Fibroblast of villous mesenchyme (primary cell): ENCODE results near the gene CALM1. TPM values are rescaled to one million over a fixed set of nuclear protein-coding genes. Genes with fewer than 3 reads are reported as not detected.

Experiments
- DNase-seq: peaks from one replicate; pipeline ENCODE4 v3.0.0-alpha.2; 2010; ENCODE audit warnings: low read depth
- H3K4me3 ChIP-seq: 2 replicates; pipeline ENCODE4 v1.5.1; 2011; ENCODE audit warnings: low read depth, mild to moderate bottlenecking, low read length
- total RNA-seq: library from RNA; depleted of rRNA; stranded (reverse); fragments of >200 nt; gene quantifications from 2 replicates; pipeline ENCODE4 v1.2.3, GENCODE V29; 2012
- TF ChIP-seq, protein P1 (sequence below): IDR thresholded peaks from 2 replicates; pipeline ENCODE4 v1.5.1; 2012; ENCODE audit warnings: low read depth, mild to moderate bottlenecking, low read length; ENCODE audit not compliant: insufficient read depth

The CALM1 gene
- total RNA-seq, 1 donor = 286 TPM

DNA sequence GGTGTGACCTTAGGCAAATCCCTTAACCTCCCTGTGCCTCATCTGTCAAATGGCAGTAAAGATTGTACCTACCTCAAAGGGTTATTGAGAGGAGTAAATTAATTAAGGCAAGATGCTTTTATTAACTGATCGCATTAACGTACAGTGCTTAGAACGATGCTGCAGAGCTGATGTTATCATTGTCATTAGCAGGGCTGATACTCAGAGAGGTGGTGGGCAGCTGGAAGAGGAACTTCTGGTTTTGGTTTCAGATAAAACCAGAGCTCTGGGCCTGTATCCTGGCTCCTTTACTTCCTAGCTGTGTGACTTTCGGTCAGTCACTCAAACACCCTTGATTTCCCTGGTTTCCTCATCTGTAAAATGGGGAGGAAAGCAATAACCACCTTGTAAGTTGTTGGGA lies 55.1 kb downstream of the CALM1 start:
- TF ChIP-seq, protein P1, sequence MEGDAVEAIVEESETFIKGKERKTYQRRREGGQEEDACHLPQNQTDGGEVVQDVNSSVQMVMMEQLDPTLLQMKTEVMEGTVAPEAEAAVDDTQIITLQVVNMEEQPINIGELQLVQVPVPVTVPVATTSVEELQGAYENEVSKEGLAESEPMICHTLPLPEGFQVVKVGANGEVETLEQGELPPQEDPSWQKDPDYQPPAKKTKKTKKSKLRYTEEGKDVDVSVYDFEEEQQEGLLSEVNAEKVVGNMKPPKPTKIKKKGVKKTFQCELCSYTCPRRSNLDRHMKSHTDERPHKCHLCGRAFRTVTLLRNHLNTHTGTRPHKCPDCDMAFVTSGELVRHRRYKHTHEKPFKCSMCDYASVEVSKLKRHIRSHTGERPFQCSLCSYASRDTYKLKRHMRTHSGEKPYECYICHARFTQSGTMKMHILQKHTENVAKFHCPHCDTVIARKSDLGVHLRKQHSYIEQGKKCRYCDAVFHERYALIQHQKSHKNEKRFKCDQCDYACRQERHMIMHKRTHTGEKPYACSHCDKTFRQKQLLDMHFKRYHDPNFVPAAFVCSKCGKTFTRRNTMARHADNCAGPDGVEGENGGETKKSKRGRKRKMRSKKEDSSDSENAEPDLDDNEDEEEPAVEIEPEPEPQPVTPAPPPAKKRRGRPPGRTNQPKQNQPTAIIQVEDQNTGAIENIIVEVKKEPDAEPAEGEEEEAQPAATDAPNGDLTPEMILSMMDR = no peak
- H3K4me3 ChIP-seq = no peak overlapping the region
- no peak for DNase-seq

DNA sequence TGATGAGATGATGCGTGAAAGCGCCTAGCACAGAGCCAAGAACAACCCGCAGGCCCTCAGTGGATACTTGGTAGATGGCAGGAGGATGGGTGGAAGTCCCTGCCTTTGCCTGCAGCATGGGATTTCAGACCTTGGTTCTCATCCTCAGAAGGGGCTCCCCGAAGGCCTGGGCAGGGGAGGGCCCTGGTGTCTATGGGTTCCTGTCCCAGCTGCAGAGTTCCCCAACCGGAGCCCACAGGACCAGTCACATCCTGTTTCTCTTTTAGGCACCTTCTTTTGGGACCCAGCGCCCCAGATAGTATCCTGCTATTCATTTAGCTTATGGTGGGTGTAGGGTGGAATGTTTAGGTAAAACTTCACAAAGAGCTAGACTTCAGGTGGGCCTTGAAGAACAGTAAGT lies 55.5 kb downstream of the CALM1 start:
- DNase-seq = no peak
- TF ChIP-seq, protein P1 = no peak
- no peak overlapping the region for H3K4me3 ChIP-seq

DNA sequence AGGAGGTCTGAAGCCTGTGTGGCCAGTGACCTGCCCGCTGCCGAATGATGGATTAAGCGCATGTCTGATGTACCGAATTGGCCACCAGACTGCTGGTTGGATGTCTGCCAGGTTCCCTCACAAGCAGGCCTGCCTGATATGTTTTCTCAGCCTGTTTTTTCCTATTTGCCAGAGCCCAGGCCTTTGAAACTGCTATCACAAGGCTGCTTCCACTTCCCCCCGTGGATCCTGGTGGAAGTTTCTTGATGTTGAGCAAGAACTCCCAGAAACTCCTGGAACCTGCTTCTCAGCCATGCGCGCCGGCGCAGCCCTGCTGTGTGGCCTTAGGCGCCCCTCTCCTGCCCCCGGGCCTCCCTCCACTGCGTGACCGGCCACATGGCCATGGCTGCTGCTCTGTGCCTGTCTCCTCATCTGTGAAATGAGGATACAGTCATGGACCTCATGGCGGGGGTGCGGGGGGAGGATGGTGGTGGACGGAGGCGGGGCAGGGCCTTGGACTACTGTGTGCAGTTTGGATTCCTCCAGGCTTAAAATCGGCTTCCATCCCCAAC lies 56.6 kb downstream of the CALM1 start:
- TF ChIP-seq, protein P1 = peak; percentile 25
- peak; percentile 66 for DNase-seq
- no peak overlapping the region for H3K4me3 ChIP-seq

DNA sequence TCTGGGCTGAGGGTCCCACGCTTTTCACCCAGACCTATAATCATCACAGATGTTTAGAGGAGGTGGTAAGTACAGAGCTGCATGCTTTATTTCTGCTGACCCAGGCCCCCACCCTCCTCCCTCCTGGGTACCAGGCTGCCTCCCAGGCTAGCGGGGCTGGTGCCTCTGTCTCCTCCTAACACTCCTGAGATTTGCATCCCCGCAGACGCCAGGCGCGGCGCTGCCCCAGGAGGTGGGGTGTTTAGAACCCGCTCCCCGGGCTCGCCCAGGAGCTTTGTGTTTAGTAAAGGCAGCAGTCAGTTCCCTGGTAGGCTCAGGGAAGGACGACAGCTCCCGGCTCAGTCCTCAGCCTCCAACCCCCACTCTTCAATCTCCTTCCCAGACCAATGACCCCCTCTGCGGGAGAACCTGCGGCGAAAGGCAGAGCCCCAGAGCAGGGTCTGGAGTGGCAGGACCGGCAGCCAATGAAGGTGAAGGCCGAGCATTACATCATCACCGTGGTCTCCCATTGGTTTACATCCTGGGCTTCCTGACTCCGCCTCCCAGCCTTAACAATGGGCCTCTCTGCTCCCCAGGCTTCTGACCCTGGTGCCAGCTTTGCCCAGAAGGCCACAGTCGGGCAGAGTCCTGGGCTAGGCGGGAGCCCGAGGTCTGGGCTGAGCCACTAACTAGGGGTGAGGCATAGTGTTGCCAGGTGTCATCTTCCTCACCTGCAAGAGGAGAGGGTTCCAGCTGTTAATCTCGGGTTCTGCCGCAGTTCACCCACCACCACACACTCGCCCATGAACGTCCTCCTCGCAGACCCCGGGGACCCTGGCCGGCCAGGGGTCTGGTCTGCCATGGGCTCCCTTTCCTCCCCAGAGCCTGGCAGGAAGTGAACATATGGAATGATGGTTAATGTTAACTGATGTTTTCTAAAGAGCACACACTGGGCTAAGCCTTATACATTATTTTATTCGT lies 57.5 kb downstream of the CALM1 start:
- peak; percentile 67 for DNase-seq
- TF ChIP-seq, protein P1 = no peak
- H3K4me3 ChIP-seq = peak overlapping the region; percentile 35

DNA sequence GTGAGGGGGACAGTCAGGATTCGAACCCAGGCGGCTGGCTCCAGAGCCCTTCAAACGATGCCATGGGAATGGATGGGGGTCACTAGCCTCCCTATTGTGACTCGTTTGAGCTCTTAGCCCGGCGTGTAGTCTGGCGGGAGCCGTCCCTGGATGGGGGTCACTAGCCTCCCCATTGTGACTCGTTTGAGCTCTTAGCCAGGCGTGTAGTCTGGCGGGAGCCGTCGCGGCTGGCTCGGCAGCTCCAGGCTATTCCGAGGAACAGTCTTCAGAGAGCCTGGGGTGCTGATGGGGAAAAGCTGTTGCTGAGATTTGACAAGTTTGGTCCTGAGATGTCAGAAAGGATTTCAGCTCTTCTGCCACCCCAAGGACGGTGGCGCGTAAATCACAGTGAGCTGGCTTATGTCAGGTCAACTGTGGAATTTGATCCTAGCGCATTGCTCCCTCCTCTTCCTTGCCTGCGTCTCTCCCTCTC lies 58.3 kb downstream of the CALM1 start:
- TF ChIP-seq, protein P1 = no peak
- DNase-seq = no peak

DNA sequence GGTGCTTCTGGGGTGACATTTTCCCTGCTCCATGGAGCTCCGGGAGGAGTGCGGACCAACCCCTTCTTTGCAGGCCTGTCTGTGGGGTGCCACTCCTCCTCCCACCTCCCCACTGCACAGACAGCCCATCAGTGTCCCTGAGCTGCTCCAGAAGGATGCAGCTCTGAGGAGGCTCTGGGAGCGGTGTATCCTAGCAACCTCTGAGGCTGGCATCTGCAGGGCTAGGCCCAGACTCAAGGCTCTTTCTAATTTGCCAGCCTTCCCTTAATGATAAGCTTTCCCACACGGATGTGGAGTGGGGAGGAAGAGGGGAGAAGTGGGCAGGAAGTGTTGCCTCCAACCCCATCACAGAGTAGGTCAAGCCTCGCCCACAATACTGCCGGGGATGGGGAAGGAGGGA lies 59.7 kb downstream of the CALM1 start:
- DNase-seq = no peak
- H3K4me3 ChIP-seq = no peak overlapping the region
- TF ChIP-seq, protein P1 = no peak

More for the DNA sequence above, 58.3 kb downstream of the CALM1 start:
- no peak overlapping the region for H3K4me3 ChIP-seq
